GM15510 (cell line): ENCODE results near the gene ODAD4.

Source experiments
- POLR2A ChIP-seq: IDR thresholded peaks from 3 replicates; pipeline ENCODE4 v1.6.1; 2011; ENCODE audit warnings: borderline replicate concordance; ENCODE audit not compliant: insufficient read length; ENCODE audit errors: extremely low read depth

The ODAD4 gene

DNA sequence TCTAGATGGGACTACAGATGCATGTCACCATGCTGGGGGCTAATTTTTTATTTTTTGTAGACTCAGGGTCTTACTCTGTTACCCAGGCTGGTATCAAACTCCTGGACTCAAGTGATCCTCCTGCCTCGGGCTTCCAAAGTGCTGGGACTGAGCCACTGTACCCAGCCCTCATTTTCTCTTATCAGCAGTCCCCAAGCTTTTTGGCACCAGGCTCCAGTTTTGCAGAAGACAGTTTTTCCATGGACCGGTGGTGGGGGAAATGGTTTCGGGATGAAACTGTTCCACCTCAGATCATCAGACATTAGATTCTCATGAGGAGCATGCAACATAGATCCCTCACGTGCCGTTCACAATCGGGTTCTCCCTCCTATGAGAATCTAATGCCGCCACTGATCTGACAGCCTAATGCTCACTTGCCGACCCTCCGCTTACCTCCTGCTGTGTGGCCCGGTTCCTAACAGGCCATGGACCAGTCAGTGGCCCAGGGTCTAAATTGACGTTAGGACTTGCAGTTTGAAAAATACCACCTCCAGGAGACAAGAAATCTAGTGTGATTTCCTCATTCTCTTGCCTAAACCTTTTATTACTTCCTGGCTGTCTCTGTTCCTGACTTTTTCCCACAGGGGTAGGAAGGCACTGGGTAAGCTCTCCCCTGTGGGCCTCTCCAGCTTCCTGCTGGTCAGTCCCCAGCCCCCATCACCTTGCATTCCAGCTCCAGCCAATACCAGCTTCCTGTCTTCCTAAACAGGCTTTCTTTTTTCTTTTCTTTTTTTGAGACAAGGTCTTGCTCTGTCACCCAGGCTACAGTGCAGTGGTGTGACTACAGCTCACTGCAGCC, 26.8 kb downstream of the ODAD4 start:
- TF ChIP-seq POLR2A: no peak

DNA sequence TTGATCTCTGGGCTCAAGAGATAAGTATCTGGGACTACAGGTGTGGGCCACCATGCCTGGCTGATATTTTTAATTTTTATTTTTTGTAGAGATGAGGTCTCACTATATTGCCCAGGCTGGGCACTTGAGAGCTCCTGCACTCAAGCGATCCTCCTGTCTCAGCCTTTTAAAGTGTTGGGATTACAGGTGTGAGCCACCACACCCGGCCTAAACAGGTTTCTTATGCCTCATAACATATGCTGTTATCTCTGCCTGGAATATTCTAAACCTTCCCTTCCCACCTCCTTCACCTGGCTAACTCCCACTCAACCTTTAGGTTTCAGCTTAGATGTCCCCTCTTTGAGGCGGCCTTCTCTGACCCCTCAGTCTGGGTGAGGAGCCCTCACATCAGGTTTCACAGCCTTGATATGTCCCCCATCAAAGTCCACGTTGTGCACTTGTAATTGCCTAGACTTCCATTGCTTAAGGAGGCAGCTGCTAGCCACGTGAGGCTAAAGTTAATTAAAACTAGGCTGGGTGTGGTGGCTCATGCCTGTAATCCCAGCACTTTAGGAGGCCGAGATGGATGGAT, 27.5 kb downstream of the ODAD4 start:
- TF ChIP-seq POLR2A: no peak

DNA sequence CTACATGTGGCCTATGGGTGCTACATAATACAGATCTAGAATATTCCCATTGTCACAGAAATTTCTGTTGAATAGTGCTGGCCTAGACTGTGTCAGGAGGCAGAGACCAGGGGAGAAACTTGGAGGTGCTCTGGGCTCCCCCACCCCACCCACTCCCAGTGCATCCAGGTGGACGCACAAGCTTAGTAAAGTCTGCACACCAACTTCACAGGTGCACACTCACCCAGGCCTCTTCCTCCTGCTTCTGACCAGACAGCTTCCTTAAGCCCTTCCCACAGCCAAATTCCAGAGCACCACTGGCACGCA, 28.6 kb downstream of the ODAD4 start:
- no peak for TF ChIP-seq POLR2A

DNA sequence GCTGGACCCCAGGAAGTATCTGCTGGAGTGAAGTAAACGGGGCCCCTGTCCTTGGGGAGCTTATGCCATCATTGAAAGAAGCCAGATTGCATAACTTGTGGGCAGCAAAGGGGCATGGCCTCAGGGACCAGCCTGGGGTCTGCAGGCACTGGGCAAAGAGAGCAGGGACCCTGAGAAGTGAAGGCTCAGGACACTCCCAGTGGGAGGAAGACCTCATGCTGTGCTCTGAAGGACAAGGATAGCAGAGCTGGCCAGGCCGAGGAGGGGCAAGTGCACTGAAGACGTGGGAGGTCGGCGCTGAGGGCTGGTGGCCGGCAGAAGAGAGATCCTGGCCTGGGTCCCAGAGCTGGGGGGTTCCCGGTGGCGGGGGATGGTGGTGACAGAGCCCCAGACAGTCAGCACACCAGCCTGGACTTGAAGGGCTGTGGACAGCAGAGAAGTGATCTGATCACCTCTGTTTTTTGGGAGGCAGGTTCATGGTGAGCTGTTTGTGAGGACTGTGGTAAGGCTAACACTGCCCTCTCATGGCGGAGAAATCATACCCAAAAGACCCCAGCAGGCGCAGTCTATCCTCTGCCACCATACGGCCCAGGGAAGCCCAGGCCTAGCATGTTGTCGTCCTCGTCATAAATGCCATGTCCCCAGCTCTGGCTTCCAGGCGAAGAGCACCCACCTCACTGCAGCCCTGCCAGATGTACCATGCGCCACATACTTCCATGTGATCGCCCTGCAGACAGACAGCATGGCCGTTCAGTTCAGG, 29.1 kb downstream of the ODAD4 start:
- no peak for TF ChIP-seq POLR2A

DNA sequence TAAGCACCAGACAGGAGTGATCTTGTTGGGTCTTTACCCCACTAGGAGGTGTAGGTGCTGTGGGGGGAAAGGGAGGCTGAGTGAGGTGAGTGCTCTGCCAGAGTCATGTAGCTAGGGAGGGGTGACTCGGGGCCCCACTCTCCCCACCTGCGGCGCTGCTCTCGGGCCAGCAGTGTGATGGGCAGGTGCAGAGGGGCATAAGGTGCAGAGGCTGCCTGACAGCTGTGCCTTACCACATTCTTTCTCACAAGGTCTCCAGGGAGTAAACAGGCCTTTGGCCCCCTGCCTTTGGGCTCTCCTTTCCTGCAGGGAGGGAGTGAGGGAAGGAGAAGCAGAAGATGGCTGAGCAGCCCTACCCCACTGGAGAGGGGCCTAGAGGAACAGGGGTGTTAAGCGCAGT, 31.7 kb downstream of the ODAD4 start:
- no peak for TF ChIP-seq POLR2A

DNA sequence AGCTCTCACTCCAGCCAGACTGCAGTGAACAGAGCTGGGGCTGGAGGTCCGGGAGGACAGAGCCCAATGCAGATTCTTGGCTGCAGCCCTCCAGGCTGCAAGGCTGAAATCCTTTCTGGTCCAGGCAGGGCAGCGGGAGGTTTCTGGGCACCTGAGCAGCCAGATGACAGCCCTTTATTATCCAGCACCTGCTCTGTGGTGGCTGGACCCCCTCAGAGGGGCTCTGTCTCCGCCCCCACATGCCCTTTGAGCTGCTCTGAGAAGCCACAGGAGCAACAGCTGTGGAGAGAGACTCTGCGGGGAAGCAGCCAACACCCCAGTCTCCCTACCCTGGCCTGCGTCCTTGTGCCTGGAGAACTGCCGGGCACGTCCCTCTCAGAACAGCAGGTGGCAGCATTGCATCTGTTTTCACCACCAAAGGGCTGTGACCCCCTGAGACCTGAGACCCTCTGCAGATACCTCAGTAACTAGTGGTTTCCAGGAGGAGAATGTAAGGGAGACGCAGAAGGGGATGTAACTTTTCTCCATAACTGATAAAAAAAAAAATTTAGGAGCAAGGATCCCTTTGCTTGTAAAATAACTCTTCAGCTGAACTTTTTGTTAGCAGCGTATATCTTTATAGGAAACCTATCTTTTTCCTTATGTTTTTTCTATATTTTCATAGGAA, 32.5 kb downstream of the ODAD4 start:
- TF ChIP-seq POLR2A: no peak

DNA sequence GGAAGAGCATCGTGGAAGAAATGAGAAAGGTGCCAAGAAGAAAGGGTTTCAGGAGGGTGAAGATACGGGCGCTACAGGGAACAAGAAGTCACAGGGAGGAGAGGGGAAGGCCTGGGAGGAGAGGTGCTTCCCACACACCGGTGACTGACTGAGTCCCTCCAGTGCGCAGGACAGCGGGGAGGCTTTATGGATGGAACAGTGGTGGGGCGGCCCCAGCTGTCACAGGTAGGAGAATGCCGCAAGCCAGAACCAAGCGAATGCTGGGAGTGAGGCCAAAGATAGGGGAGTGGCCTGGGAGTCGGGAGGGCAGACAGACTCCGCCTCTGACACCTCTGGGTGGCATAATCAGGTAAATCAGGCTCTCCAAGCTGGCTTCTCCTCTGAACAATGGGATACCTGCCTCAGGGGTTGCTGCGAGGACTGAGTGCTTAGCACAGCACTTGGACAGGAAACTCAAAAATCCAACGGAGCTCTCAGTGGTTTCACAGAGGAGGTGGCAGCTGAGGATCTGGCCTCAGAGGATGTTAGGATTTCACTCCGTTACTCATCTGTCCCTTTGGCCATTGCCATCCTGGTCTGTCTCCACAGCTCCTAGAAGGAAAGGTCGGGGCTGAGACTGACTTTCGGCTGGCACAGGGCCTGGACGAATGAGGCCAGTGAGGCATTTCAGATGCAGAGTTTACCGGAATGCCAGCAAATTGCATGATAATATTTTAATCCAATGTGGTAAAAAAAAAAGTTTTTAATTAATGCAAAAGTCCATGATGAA, 35.5 kb downstream of the ODAD4 start:
- TF ChIP-seq POLR2A: peak; percentile 33

DNA sequence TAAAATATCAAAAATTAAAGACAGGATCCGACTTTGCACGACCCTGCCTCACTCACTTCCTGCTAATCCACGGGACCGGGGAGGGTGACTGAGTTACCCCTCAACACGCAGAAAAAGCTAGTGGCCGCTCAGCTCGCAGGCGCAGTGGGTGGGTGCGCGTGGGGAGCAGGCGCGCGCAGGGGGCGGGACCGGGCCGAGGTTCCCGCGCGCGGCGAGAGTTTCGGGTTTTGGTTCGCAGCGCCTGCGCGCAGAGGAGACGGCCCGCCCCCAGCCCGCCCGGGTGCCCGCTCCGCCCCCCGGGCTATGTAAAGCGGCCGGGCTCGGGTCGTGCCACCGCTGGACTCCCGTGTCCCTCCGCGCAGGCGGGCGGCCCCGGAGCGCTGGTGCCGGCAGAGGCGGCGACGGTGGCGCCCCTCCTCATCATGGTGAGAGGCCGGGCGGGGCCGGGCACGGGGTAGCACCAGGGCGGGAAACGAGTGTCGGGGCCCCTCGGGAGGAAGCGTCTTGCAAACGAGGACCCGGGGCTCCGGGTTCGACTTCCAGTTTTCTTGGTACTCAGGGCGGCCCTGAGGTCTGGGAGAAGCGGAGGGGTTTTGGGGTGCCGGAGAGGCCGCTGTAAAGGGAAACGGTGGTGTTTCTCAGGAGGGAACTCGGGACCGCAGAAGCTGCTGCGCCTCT, 36.2 kb downstream of the ODAD4 start, which contains the start of gene CNP:
Gene CNP (plus strand): TSS at position 333 of the 678 bp plus-strand sequence. CDS start 90 bp downstream, at position 423.
- TF ChIP-seq POLR2A: peak; percentile 88

DNA sequence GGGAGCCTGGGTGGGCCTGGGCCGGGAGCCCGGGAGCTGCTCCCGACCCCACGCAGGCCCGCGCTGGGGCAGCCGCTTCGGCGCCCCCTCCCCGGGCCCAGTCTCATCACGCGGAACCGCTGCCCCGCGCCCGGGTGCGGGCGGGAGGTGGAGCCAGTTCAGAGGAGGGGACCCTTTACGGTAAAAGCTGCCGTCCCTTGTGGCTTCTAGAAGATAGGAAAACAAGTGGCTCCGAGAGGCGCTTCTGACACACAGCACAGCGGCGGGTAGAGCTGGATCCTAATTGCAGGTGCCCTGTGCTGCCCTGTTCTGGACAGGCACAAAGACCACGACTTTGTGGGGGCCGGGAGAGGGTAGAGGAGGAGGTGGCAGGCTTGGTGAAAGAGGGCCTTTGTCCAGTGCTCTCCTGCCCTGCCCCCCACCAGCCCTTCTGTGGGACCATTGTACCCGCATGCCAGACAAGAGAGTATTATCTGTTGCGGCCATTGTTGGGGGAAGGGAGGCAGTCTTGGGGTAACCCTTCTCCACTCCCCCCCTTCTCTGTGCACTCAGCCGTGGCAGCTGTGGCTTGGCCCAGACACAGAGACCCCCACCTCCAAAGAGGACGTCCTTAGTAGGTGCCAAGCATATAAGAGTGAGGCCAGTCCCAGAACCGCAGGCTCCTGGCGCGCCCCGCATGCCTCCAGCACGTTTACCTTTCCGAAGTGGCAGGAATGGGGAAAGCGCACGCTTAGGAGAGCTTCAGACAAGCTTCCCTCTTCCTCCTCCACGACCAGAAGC, 36.9 kb downstream of the ODAD4 start:
- TF ChIP-seq POLR2A: no peak

DNA sequence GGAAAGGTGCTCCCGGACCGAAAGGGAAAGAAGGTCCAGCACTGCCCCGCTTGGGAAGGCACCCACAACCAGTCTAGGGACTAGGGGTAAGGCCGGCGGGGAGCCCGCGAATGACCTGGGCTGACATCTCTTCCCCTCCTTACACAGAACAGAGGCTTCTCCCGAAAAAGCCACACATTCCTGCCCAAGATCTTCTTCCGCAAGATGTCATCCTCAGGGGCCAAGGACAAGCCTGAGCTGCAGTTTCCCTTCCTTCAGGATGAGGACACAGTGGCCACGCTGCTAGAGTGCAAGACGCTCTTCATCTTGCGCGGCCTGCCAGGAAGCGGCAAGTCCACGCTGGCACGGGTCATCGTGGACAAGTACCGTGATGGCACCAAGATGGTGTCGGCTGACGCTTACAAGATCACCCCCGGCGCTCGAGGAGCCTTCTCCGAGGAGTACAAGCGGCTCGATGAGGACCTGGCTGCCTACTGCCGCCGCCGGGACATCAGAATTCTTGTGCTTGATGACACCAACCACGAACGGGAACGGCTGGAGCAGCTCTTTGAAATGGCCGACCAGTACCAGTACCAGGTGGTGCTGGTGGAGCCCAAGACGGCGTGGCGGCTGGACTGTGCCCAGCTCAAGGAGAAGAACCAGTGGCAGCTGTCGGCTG, 37.6 kb downstream of the ODAD4 start:
- no peak for TF ChIP-seq POLR2A

DNA sequence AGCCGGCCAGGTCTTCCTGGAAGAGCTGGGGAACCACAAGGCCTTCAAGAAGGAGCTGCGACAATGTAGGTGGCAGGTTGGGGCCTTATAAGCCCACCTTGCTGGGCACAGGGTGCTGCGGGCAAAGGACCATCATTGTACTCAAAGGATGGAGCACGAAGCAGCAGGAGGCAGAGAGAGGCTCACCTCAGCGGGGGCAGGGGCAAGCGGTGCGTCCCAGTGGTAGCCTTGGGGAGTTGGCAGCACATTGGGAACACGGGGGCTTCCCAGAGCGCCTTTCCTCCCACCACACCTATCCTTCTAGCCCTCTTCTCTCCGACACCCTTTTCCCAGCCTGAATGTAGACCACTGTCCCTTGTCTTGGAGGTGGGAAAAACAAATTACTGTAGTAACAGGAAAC, 38.3 kb downstream of the ODAD4 start:
- no peak for TF ChIP-seq POLR2A

DNA sequence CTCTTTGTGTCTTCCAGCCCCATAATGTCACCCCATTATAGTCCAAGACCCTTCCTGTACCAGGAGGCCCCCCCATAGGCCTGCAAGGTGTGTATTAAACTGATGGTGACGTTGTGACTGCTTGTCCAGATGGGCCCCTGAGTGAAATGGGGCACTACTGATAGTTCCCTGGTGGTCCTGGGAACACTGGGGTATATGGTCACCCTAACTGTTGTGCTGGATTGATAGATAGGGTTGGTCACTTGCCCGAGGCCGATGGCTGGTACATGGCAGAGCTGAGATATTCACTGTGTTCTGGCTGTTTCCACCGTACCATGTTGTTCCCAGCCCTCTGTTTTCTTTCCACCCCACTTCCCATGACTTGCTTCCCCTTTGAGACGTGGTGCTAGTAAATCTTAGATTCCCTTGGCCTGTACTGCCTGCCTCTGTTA, 40.5 kb downstream of the ODAD4 start:
- peak; percentile 26 for TF ChIP-seq POLR2A
